GM19240 (cell line): ENCODE results near the gene SPPL2B.

Source experiments
- DNase-seq: peaks from one replicate; pipeline ENCODE4 v3.0.0; 2011; ENCODE audit warnings: low spot score; ENCODE audit not compliant: insufficient read length

Gene SPPL2B

GRCh38 chr19:2321565-2322283 lies 6.8 kb upstream of the SPPL2B start:
- DNase-seq: no peak

GRCh38 chr19:2323707-2324106 lies 4.8 kb upstream of the SPPL2B start:
- DNase-seq: no peak

- DNase-seq: no peak
Observed at GRCh38 chr19:2324220-2324948, 4.1 kb upstream of the SPPL2B start.

GRCh38 chr19:2325281-2326046 lies 3.0 kb upstream of the SPPL2B start:
- no peak for DNase-seq

GRCh38 chr19:2326699-2327360 lies 1.7 kb upstream of the SPPL2B start:
- no peak for DNase-seq

- DNase-seq: peak; percentile 66
Observed at GRCh38 chr19:2327773-2328400, 597 bp upstream of the SPPL2B start.

- DNase-seq: no peak
Observed at GRCh38 chr19:2329149-2329478, 630 bp downstream of the SPPL2B start.

GRCh38 chr19:2329501-2329916 lies 1.0 kb downstream of the SPPL2B start:
- no peak for DNase-seq

- DNase-seq: no peak
Observed at GRCh38 chr19:2330255-2330631, 1.8 kb downstream of the SPPL2B start.

- DNase-seq: no peak
Observed at GRCh38 chr19:2330632-2331284, 2.3 kb downstream of the SPPL2B start.

GRCh38 chr19:2331601-2332246 lies 3.2 kb downstream of the SPPL2B start:
- no peak for DNase-seq

- DNase-seq: peak; percentile 65
Observed at GRCh38 chr19:2332341-2333026, 4.0 kb downstream of the SPPL2B start.

- DNase-seq: no peak
Observed at GRCh38 chr19:2333027-2333806, 4.7 kb downstream of the SPPL2B start.

GRCh38 chr19:2333807-2334211 lies 5.3 kb downstream of the SPPL2B start:
- DNase-seq: no peak

- no peak for DNase-seq
Observed at GRCh38 chr19:2334426-2334825, 5.9 kb downstream of the SPPL2B start.

GRCh38 chr19:2334986-2335846 lies 6.7 kb downstream of the SPPL2B start:
- DNase-seq: no peak

GRCh38 chr19:2335848-2336247 lies 7.4 kb downstream of the SPPL2B start:
- no peak for DNase-seq
